HL-60 (cell line): Measurements from ENCODE around the gene EFNA3.

ENCODE experiments used
- CTCF ChIP-seq: IDR thresholded peaks from one replicate; pipeline ENCODE4 v1.5.1; 2011; ENCODE audit warnings: low read length, control low read depth, inconsistent platforms; ENCODE audit not compliant: insufficient read depth
- POLR2AphosphoS5 ChIP-seq: IDR thresholded peaks from 2 replicates; pipeline ENCODE4 v1.6.1; 2012; ENCODE audit warnings: low read depth

- no peak for TF ChIP-seq CTCF
- TF ChIP-seq POLR2AphosphoS5, result peak; percentile 82
Measured at GRCh38 chr1:155135415-155136028, 56.9 kb downstream of the EFNA3 start, which contains the start of gene SLC50A1.
